Left hindlimb (tissue), 1 donor: Measurements from ENCODE around the gene VTI1A.

ENCODE experiments used
- DNase-seq: peaks from one replicate; pipeline ENCODE4 v3.0.0-alpha.2; 2018

The VTI1A gene

DNA sequence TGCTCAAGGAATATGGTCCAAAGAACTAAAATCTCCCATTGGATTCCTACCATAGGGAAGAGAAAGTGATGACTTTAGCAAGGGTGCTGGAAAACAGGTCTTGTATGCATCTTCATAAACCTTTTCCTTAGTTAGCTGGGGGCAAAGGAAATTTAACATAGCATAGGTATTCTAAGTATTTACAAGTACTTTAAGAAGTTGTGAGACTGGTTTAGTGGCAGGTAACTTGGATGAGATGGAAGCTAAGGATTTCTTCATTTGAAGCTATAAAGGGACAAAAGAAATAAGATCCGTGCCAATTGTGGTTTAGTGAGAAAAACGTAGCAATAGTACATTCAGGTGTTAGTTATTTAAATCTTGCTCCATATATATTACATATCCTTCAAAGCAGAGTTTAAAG is 319.6 kb downstream of the VTI1A start:
- DNase-seq, result no peak

DNA sequence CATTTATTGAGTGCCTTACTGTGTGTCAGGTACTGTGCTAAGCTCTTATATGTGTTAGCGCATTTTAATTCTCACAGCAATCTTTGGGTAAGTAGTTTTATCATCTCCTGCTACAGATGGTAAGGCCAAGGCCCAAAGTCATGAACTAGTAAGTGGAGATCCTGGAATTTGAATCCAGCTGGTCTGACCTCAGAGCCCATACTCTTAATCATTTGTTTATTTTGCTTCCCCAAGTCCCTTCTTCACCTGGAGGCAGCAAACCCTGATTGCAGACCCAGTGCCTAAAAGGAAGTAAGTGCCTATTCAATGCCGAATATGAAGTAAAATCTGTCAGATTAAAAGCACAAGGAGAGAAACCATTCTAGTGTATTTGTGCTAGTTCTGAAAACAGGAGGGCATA is 320.1 kb downstream of the VTI1A start:
- DNase-seq, result no peak

DNA sequence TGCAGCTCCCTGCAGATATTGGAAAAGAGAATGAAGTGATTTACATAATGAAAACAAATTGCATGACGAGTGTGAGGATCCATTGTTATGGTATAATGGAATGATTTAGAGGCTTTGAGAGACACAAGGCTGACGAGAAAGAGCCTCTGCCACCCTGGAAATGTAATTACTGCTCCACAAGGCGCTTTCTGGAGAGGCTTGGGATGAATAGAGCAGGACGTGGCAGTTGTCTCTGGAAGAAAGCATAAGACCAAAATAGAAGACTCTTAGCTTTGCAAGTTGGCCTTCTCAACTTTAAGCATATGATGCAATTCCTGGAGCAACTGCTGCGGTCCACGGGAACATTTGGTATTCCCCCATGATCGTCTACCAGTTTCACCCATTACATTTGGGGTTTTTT is 321.1 kb downstream of the VTI1A start:
- DNase-seq, result no peak

DNA sequence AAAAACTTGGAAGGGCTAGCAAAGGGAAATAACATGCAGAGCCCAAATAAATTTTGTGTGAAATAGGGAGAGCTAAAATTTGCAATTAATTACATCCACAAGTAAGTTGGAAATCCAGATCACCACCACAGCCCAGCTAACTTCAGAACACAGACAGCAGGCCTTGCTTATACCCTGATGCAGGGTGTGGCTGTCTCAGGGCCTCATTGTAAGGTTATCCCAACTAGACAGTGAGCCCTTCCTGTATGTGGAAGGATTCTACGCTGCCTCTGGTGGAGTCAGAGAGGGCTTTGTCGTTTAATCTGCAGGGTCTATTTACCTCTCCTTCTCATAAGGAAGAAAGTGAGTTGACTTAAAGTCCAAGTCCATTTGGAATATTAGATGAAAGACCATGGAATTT is 322.1 kb downstream of the VTI1A start:
- no peak for DNase-seq

DNA sequence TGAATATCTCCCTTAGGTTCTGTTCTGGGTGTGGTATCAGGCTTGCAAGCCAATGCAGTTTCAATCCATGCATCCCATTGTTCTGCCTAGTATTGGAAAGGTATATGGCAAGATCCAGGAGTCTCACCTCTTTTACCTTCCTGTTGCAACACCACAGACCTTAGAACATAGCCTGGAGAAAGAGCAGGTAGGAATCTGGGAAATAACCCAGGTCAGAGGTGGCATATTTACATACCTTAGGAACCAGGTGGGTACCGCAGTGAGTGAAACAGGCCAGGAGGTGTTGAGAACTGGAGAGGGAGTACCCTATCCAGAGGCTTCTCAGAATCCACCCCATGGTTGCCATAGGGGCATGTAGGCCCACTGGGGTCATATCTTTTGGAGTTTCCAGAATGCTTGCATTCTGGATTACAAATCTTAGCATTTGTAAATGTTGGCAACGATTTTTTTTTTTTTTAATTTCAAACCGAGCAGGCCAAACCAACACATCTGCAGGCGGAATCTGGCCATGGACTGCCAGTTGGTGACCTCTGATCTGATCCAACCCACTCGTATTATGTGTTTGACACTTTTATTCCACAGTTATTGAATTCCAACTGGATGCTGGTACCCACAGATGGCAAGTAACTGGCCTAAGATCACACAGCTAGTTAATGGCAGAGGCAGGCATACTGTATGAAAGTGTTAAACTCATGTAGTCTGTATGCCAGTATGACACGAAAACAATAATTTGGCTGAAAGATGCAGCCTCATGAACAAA is 322.8 kb downstream of the VTI1A start:
- DNase-seq, result no peak

DNA sequence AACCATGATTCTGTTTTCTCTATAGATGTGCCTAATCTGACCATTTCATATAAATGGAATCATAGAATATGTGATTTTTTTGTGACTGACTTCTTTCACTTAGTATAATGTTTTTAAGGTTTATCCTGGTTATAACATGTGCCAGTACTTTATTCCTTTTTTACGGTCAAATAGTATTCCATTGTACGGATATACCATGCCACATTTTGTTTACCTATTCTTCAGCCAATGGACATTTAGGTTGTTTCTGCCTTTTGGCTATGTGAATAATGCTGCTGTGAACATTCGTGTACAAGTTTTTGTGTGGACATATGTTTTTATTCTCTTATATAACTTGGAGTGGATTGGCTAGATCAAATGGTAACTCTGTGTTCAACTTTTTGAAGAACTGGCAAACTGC is 324.7 kb downstream of the VTI1A start:
- no peak for DNase-seq

DNA sequence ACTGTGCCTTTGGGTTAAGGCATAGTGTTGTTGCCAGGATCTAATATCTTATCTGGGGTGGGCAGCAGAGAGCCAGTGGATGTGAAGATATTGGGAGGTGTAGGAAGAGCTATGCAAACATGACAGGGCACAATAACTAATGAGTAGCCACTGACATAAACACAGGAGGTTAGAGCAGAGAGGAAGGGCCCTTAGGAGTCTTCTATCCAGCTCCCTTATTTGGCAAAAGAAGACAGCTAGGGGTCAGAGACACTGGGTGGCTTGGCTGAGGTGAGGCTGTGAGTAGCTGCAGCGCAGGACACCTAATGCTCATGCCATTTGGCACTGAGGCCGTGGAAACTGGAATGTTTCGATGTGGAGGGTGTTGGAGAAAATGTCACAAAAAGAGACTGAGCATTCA is 326.8 kb downstream of the VTI1A start:
- no peak for DNase-seq

DNA sequence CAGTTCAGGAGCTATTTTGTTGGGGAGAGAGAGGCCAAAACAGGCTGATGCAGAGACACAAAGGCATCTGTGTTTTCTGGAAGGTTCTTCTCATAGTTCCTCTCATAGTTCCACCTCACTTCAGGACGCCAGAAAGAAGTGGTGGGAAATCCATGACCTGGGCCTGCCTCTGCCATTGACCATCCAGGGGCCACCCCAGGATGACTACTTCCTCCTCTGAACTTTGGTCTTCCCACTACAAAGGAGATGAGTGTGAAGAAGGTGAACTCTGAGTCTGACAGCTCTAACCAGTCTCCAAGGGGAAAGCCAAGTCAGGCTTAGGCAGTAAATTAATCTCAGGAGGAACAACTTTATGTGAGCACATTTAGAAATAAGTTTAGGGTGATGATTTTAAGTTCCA is 327.2 kb downstream of the VTI1A start:
- DNase-seq, result no peak

DNA sequence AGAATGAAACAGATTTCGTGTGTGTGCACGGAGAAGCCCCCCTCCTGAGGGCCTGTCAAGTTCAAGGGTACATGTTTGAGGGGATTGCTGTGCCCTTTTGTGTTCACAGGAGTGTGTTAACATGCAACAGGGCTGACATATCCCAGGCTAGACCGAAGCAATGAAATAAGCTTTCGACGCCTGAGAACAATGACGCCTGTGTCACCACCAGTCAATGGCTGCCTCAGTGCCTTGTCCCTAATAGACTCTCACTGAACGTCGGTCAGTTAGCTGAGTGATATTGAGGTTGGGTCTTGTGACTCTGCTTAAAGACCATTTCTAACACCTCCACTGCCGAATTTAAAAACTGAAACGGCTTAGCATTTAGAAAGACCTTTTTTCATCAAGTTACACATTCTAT is 327.8 kb downstream of the VTI1A start:
- DNase-seq, result no peak

DNA sequence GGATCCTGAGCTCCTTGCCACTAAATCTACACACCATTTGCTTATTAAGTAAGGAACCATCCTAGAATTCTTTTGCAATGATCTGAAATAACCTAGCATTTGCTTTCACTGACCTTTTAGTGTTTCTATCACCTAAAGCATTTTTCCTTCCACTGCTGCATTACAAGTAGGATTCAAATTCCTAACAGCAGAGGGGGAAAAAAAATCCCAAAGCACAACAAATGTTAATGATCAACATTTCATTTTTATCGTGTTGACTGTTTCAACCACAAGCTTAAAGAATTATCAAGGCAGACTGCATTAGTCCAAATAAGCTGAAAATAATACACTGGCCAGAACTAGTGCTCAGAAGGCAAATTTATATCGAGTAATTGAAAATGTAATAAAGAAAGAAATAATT is 328.4 kb downstream of the VTI1A start:
- no peak for DNase-seq

DNA sequence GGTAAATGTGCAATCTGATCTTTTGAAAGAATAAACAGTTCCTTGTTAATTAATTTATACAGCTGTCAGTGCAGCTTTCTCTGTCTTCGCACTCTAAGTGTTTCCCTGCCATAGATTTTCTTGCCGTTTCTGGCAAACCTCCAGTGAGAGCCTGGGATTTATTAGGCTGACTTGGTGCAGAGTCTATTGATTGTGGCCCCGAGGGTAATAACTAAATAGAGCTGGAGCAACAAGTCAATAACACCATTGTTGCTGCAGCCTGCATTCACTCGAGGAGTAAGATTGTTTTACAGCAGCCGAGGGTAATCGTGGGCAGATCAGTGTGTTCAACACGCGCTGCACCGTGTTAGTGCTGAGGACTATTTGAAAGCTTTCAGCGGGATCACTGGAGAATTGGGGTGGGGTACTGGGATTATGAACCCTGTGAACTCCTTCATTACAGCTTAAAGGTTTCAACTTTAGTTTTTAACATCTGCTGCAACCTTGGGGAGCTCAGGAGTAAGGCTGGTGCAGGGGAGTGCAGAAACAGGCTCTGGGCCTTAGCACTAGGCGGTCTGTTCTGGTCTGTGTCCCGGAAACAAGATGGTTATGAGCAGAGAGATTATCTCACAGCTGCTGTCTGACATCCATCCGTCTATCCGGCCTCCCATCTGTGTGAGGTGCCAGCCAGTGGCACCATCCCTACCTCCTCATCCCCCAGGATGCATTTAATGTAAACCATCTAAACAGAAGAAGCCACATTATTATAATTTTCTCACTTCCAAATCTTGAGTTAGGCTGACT is 329.1 kb downstream of the VTI1A start:
- no peak for DNase-seq

DNA sequence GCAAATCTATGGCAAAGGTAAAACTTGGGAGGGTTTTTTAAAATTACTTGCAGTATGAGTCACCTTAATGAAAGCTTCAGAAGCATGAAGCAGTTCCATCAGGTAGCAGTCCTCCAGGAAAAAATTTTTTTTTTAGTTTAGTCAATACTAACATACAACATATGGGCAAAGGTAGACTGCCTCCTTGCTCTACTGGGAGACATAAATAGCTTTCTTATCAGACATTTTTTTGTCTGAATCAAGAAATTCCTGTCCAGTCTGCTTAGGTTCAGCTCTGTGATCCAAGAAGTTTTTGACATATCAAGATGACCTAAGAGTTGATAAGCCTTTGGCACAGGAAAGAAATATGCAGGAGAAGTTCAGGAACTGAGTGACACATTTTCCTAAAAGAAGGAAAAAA is 331.6 kb downstream of the VTI1A start:
- DNase-seq, result no peak

DNA sequence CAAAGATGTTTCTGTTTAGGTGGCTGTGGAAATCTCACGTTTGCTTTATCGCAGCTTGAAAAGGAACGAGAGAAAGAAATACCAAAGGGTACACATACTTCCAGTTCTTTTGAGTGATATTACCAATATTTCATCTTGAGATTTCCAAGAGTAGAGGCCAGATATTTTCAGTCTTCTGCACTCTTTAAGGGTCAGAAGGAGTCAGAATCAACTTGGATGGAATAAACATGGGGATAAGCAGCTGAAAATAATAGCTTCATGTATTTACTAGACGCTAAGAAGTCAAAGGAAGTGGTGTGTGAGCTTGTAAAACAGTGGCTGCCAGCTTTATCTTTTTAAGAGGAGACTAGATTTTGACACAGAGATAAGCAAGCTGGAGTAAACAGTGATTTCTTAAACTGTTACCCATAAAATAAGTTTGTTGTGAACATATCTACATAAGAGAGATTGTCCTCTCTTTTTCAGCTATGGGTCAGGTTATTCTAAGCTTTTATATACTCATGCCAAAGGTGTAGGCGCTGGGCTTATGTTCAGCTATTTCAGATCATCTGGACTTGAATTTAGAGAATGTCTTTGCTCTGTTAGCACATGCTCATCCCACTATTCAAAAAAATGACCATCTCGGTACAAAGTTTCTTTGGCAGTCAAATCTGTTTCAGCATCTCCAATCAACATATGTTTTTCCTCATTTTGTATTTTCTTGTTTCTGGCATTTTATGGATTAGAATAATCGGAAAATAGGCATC is 332.2 kb downstream of the VTI1A start:
- no peak for DNase-seq

DNA sequence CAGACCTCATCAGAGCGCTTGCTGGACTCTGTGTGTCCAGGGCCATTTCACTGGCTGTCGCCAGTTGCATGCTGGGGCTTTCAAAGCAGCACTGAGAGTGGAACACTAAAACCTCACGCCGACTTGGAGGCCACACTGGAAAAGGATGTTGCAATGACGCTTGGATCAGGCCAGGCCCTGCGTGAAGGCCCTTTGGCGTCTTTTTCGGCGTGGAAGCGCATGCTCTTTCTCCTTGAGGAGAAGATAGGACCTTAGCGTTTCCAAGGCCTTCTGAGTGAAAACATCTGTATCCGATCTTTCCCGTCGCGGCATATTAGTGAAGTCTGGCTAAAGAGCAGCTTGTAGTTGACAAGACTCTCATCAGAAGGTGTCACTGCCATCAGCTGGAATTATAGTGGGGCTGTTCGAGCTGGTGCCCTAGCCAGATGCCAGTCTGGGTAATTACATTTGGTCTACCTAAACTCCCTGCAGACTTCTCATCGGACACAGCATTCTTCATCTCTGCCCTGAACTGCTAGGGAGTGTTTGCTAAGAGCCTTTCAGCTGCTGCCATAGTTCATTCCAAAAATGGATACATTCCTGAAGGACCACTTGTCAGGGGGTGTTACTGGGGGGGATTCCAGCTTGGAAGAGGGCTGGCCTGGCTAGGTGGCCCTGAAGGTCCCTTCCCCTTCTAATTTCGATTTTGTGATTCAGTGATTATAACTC is 335.3 kb downstream of the VTI1A start:
- DNase-seq, result peak; percentile 64

DNA sequence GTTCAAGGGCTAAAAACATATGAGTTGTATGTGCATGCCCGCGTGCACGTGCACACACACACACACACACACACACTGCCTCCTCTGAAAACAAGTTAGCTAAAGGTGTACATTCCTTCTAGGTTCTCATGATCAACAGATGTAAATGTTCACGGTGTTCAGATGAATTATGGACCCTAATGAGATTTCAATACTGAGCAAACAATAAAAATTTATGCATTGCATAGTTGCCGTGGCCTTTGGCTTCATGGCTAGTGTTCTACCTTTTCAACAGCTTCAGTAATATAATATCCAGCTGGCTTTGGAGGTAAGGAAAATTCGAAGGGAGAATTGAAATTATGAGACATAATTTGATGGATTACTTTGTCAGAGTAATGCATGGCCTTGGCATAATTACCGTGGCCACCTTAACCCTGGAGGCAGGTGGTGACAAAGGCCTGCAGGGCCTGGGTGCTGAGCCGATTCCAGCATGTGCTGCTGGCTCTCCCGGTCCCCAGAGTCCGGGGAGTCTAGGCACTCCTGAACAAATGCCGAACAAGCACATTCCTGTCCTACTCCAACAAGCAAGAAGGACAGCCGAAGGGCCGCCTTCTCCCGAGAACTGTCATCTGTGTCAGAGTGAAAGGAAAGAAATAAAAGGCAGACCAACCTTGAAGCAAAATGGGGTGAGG is 336.5 kb downstream of the VTI1A start:
- DNase-seq, result no peak

DNA sequence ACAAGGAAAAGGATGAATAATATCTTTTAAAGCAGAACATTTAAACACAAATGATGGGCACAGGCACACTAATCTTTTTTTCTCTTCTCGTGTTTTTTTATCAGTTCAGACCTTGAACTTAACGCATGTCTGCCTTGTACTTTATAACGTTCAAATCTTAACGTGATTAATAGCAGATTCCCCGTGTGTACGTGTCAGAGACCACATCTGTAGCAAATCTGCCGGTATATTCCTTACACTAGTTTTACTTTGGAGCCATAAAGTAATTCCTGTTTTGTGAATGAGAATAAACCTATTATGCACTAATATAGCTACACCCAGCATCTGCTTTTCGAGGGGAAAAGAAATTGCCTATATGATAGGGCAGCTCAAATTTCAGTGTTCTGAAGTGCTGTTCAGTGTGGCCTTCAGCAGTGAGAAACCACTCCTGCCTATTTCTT is 337.0 kb downstream of the VTI1A start:
- DNase-seq, result no peak

DNA sequence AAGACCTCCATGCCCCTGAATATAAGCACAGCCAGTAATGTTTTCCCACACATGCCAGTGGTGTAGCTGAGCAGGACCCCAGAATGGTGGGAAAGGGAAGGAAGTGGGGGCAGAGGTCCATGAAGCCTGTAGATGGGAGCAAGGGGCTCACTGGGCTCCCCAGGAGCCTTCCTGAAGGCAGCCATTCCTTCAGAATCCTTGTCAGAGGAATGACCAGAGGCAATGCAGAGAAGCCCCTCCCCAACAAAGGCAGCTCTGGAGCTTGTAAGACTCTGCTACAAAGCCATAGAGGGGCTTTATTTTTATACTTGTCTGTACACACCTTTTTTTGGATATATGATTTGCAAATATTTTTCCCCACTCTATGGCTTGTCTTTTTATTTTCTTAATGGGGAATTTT is 338.1 kb downstream of the VTI1A start:
- DNase-seq, result no peak

DNA sequence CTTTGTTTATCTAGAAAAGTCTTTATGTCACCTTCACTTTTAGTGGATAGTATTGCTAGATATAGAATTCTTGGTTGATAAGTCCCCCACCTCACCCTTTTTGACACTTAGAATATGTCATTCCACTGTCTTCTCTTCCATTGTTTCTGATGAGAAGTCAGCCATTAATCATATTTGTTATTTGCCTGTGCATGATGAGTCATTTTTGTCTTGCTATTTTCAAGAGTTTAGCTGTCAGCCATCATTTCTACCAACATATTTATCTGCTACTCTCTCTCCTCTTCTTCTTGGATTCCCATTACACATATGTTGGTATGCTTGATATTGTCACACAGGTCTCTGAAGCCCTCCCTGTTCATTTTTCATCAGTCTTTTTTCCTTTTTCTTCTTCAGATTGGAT is 342.2 kb downstream of the VTI1A start:
- no peak for DNase-seq

DNA sequence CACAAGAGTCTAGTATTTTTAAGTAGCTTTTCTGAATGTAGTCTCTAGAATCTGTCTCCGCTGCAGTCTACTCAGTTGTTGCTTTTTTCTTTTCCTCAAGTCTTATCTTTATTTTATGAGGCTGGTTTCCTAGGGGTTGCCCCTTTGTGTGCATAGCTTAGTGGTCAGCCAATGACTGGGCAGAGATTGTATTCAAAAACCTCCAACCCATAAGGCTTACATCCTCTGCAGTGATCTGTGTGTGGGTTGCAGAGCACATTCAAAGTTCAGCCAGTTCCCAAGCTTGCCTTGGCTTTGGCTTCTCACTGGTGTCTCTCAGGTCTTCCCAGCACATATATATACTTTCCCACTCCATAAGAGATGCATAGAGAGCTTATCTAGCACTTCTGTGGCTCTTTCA is 343.0 kb downstream of the VTI1A start:
- no peak for DNase-seq

DNA sequence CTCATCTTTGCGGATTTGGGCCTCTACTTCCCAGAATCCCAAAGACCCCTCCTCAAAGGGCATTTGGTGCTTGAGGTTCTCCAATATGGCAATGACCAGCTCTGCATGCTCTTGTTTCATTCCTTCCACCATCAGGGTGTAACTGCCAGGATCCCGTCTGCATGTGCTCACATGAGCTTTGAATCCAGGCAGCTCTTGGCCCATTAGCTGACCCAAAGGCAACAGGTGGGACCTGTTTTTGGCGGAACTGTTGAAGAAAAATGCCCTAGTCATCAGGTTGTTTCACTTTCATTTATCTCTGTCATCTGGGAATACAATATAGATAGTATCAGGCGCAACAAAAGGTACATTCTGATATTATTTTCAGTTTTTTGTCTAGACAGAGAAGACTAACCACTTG is 343.9 kb downstream of the VTI1A start:
- no peak for DNase-seq

DNA sequence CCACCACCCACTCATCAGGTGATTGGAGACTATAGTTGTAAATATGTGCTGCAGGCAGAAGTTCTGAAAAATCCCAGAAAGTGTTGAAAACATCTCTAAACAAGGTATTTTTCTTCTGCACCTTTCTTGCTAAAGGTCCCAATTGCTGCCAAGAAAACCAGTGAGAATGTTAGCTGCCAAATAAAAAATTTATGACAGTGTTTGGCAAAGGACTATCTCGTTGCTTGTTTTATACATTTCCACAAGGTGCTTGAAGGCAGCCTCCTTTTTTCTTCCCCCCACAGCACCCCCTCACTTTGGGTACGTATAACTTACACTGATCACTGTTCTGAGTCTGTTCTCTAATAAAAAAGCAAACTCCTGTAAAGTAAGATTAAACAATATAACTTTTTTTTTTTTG is 344.4 kb downstream of the VTI1A start:
- no peak for DNase-seq

DNA sequence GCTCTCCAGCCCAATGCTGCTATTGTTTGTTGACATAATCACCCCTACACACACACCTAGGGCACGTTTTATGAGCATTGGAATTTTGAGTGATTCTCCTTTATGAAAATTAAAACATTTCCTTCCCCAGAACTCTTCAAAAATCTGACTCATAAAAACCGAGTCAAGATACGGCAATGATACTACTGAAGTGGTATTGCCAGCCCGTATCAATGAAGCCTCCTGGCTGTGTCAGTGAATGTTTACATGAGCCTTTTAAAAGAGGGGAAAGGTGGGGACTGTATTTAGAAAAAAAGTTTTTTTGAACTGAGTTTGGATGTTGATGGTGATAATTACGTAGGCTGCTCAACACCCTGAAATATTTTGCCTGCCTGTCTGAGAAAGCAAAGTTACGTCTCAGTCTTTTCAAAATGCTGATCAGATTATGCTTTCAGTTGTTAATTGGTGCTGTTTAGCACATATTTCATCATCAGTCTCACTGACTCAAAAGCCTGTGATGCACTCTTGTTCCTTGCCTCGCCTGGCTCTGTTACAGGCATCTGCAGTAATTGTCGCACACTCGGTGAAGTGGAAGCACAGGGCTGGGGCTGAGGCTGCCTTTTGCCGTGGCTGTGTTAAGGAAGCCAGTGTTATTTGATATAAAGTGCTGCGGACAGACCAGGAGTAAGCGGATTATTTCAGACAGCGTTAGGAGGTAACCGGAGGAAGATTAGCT is 345.6 kb downstream of the VTI1A start:
- DNase-seq, result peak; percentile 53
